Measurements from ENCODE around the gene DAAM1. TPM values are rescaled to one million over a fixed set of nuclear protein-coding genes. Genes with fewer than 3 reads are reported as not detected.

DAAM1 gene
- total and polyA plus RNA-seq, 3 experiments from 2014 or later, result 9.3 to 14.4 (median 12.3) TPM

GRCh38 chr14:59244581-59244980 lies 56.1 kb downstream of the DAAM1 start:
- ChIA-PET CTCF (no interaction called here), POLR2A (no interaction called here)
- no peak overlapping the region for H3K4me3 ChIP-seq (ENCODE audit: low read length)

GRCh38 chr14:59245809-59246295 lies 57.4 kb downstream of the DAAM1 start:
- DNase-seq, result no peak
- Mint-ChIP-seq H3K4me3 (no peak overlapping the region), H3K4me1 (peaks cover 0 to 16% (median 10%) of the 10 kb centered on the region in 3 donors), H3K9me3 (no peaks in the 10 kb centered on the region), H3K27me3 (no peaks in the 10 kb centered on the region), H3K36me3 (peaks cover 0 to 6% (median 0%) of the 10 kb centered on the region in 3 donors), H3K27ac (peak overlapping the region in 1 of 8 donors; percentile 39)
- ChIA-PET CTCF (no interaction called here), POLR2A (no interaction called here)
- no peaks in the 10 kb centered on the region for H3K36me3 ChIP-seq (ENCODE audit: insufficient read depth, low read length)
- no peaks in the 10 kb centered on the region for H3K9me3 ChIP-seq (ENCODE audit: low read length)
- no peaks in the 10 kb centered on the region for H3K27me3 ChIP-seq (ENCODE audit: insufficient read depth, low read length, poor library complexity, severe bottlenecking)
- H3K4me1 ChIP-seq (ENCODE audit: insufficient read depth, low read length), result no peaks in the 10 kb centered on the region
- H3K4me3 ChIP-seq (ENCODE audit: low read length), result no peak overlapping the region
- H3K27ac ChIP-seq (ENCODE audit: low read depth, low read length), result no peak overlapping the region

More at GRCh38 chr14:59244581-59244980, 56.1 kb downstream of the DAAM1 start:
- Histone ChIP-seq H3K27ac (ENCODE audit: low read depth, low read length) (no peak overlapping the region), H3K27me3 (ENCODE audit: insufficient read depth, low read length, poor library complexity, severe bottlenecking) (no peaks in the 10 kb centered on the region), H3K9me3 (ENCODE audit: low read length) (no peaks in the 10 kb centered on the region), H3K36me3 (ENCODE audit: insufficient read depth, low read length) (no peaks in the 10 kb centered on the region), H3K4me1 (ENCODE audit: insufficient read depth, low read length) (no peaks in the 10 kb centered on the region)
- Mint-ChIP-seq H3K4me3 (no peak overlapping the region), H3K36me3 (peaks cover 0 to 6% (median 0%) of the 10 kb centered on the region in 3 donors), H3K4me1 (peaks cover 0 to 18% (median 10%) of the 10 kb centered on the region in 3 donors), H3K27ac (no peak overlapping the region), H3K9me3 (no peaks in the 10 kb centered on the region), H3K27me3 (no peaks in the 10 kb centered on the region)
- DNase-seq, result no peak

GRCh38 chr14:59246566-59246965 lies 58.1 kb downstream of the DAAM1 start:
- ChIA-PET POLR2A (no interaction called here), CTCF (no interaction called here)
- H3K27me3 Mint-ChIP-seq, result no peaks in the 10 kb centered on the region
- H3K4me1 Mint-ChIP-seq, result peaks cover 0 to 16% (median 10%) of the 10 kb centered on the region in 3 donors
- Histone ChIP-seq H3K9me3 (ENCODE audit: low read length) (no peaks in the 10 kb centered on the region), H3K4me1 (ENCODE audit: insufficient read depth, low read length) (no peaks in the 10 kb centered on the region), H3K27ac (ENCODE audit: low read depth, low read length) (no peak overlapping the region), H3K36me3 (ENCODE audit: insufficient read depth, low read length) (no peaks in the 10 kb centered on the region), H3K4me3 (ENCODE audit: low read length) (no peak overlapping the region), H3K27me3 (ENCODE audit: insufficient read depth, low read length, poor library complexity, severe bottlenecking) (no peaks in the 10 kb centered on the region)
- H3K36me3 Mint-ChIP-seq, result peaks cover 0 to 6% (median 0%) of the 10 kb centered on the region in 3 donors
- H3K9me3 Mint-ChIP-seq, result no peaks in the 10 kb centered on the region
- H3K4me3 Mint-ChIP-seq, result no peak overlapping the region
- H3K27ac Mint-ChIP-seq, result no peak overlapping the region
- no peak for DNase-seq

- Mint-ChIP-seq H3K27me3 (no peaks in the 10 kb centered on the region), H3K4me3 (no peak overlapping the region), H3K9me3 (no peaks in the 10 kb centered on the region), H3K27ac (no peak overlapping the region), H3K4me1 (peaks cover 0 to 16% (median 10%) of the 10 kb centered on the region in 3 donors), H3K36me3 (peaks cover 0 to 6% (median 0%) of the 10 kb centered on the region in 3 donors)
- Histone ChIP-seq H3K27me3 (ENCODE audit: insufficient read depth, low read length, poor library complexity, severe bottlenecking) (no peaks in the 10 kb centered on the region), H3K9me3 (ENCODE audit: low read length) (no peaks in the 10 kb centered on the region), H3K4me3 (ENCODE audit: low read length) (no peak overlapping the region), H3K36me3 (ENCODE audit: insufficient read depth, low read length) (no peaks in the 10 kb centered on the region), H3K4me1 (ENCODE audit: insufficient read depth, low read length) (no peaks in the 10 kb centered on the region), H3K27ac (ENCODE audit: low read depth, low read length) (no peak overlapping the region)
- CTCF ChIA-PET, result no interaction called here
- POLR2A ChIA-PET, result no interaction called here
- DNase-seq, result no peak
These were observed 59.5 kb downstream of the DAAM1 start for GRCh38 chr14:59247801-59248584.

- Mint-ChIP-seq H3K9me3 (no peaks in the 10 kb centered on the region), H3K27me3 (no peaks in the 10 kb centered on the region), H3K4me3 (peak overlapping the region in 1 of 7 donors; percentile 23), H3K36me3 (peaks cover 0 to 2% (median 0%) of the 10 kb centered on the region in 3 donors), H3K4me1 (peaks cover 0 to 16% (median 10%) of the 10 kb centered on the region in 3 donors), H3K27ac (no peak overlapping the region)
- DNase-seq, result no peak
- CTCF ChIA-PET, result no interaction called here
- Histone ChIP-seq H3K4me1 (ENCODE audit: insufficient read depth, low read length) (no peaks in the 10 kb centered on the region), H3K9me3 (ENCODE audit: low read length) (no peaks in the 10 kb centered on the region), H3K27ac (ENCODE audit: low read depth, low read length) (no peak overlapping the region), H3K27me3 (ENCODE audit: insufficient read depth, low read length, poor library complexity, severe bottlenecking) (no peaks in the 10 kb centered on the region), H3K36me3 (ENCODE audit: insufficient read depth, low read length) (no peaks in the 10 kb centered on the region), H3K4me3 (ENCODE audit: low read length) (no peak overlapping the region)
- POLR2A ChIA-PET, result no interaction called here
These were observed 60.6 kb downstream of the DAAM1 start for GRCh38 chr14:59249029-59249428.

- H3K4me1 ChIP-seq (ENCODE audit: insufficient read depth, low read length), result no peaks in the 10 kb centered on the region
- H3K27ac Mint-ChIP-seq, result no peak overlapping the region
- H3K4me3 Mint-ChIP-seq, result no peak overlapping the region
- no peaks in the 10 kb centered on the region for H3K9me3 ChIP-seq (ENCODE audit: low read length)
- peaks cover 0 to 1% (median under 1%) of the 10 kb centered on the region in 3 donors for H3K36me3 Mint-ChIP-seq
- H3K36me3 ChIP-seq (ENCODE audit: insufficient read depth, low read length), result no peaks in the 10 kb centered on the region
- H3K27ac ChIP-seq (ENCODE audit: low read depth, low read length), result no peak overlapping the region
- H3K27me3 Mint-ChIP-seq, result no peaks in the 10 kb centered on the region
- H3K27me3 ChIP-seq (ENCODE audit: insufficient read depth, low read length, poor library complexity, severe bottlenecking), result no peaks in the 10 kb centered on the region
- DNase-seq, result no peak
- POLR2A ChIA-PET, result no interaction called here
- H3K4me1 Mint-ChIP-seq, result no peaks in the 10 kb centered on the region
- no peaks in the 10 kb centered on the region for H3K9me3 Mint-ChIP-seq
- CTCF ChIA-PET, result interaction anchor here (0.5 kb wide), 1 partner anchor 1726 kb away, joined by 3 read pairs; no protein-coding TSS in a partner anchor
- no peak overlapping the region for H3K4me3 ChIP-seq (ENCODE audit: low read length)
These were observed 63.6 kb downstream of the DAAM1 start for GRCh38 chr14:59251811-59252771.

GRCh38 chr14:59252772-59253500 lies 64.5 kb downstream of the DAAM1 start:
- Mint-ChIP-seq H3K4me3 (no peak overlapping the region), H3K27me3 (no peaks in the 10 kb centered on the region), H3K27ac (no peak overlapping the region), H3K9me3 (no peaks in the 10 kb centered on the region), H3K4me1 (no peaks in the 10 kb centered on the region), H3K36me3 (peaks cover 0 to 7% (median 4%) of the 10 kb centered on the region in 3 donors)
- Histone ChIP-seq H3K9me3 (ENCODE audit: low read length) (no peaks in the 10 kb centered on the region), H3K27me3 (ENCODE audit: insufficient read depth, low read length, poor library complexity, severe bottlenecking) (no peaks in the 10 kb centered on the region), H3K36me3 (ENCODE audit: insufficient read depth, low read length) (no peaks in the 10 kb centered on the region), H3K4me3 (ENCODE audit: low read length) (no peak overlapping the region), H3K27ac (ENCODE audit: low read depth, low read length) (no peak overlapping the region), H3K4me1 (ENCODE audit: insufficient read depth, low read length) (no peaks in the 10 kb centered on the region)
- ChIA-PET POLR2A (no interaction called here), CTCF (interaction anchor here (0.5 kb wide), 1 partner anchor 1725 kb away, joined by 3 read pairs; no protein-coding TSS in a partner anchor)
- DNase-seq, result no peak
